Activated CD8-positive, alpha-beta T cell treated with anti-CD3 and anti-CD28 coated beads for 36 hours (primary cell): ENCODE data around the gene FARP2. TPM values are rescaled to one million over a fixed set of nuclear protein-coding genes. Genes with fewer than 3 reads are reported as not detected.
A peak's percentile ranks its signal among the peaks of the same experiment; 100 is the strongest.

Source experiments
- ATAC-seq: fragments of 200-7000 bp; cut with Tn5 transposase; one replicate; pipeline ENCODE4 v1.10.0; 2021; ENCODE audit warnings: mild to moderate bottlenecking, moderate library complexity
- CTCF ChIA-PET: fragments of 350-600 bp; sonication (Branson Sonifier 250); formaldehyde crosslinking; loops from one replicate; lab custom pipeline; 2021; ENCODE audit warnings: antibody characterized with exemption; lab: Charles Lee
- POLR2A ChIA-PET: fragments of 350-600 bp; sonication (Branson Sonifier 250); formaldehyde crosslinking; loops from one replicate; lab custom pipeline; 2021; ENCODE audit warnings: antibody characterized with exemption; lab: Charles Lee
- DNase-seq: peaks from one replicate; pipeline ENCODE4 v3.0.0-alpha.2; 2020
- H3K27ac Mint-ChIP-seq: one replicate; pipeline ENCODE4 v1.8.0; 2021; ENCODE audit warnings: mild to moderate bottlenecking, mixed read lengths
- H3K27me3 Mint-ChIP-seq: one replicate; pipeline ENCODE4 v1.8.0; 2021; ENCODE audit warnings: mixed read lengths
- H3K36me3 Mint-ChIP-seq: one replicate; pipeline ENCODE4 v1.8.0; 2021; ENCODE audit warnings: low read depth, mixed read lengths
- H3K4me1 Mint-ChIP-seq: one replicate; pipeline ENCODE4 v1.8.0; 2021; ENCODE audit warnings: low read depth, mixed read lengths
- H3K4me3 Mint-ChIP-seq: one replicate; pipeline ENCODE4 v1.8.0; 2021; ENCODE audit warnings: mild to moderate bottlenecking, moderate library complexity, mixed read lengths
- H3K9me3 Mint-ChIP-seq: one replicate; pipeline ENCODE4 v1.8.0; 2021; ENCODE audit warnings: mixed read lengths
- CTCF ChIP-seq: fragments of 200-600 bp; IDR thresholded peaks from one replicate; pipeline ENCODE4 v1.8.0; 2022; ENCODE audit warnings: antibody characterized with exemption, mild to moderate bottlenecking
- intact Hi-C: fragments of 100-400 bp; cut with micrococcal nuclease; formaldehyde crosslinking; loops from one replicate; pipeline ENCODE4 v1.10.0; 2022
- total RNA-seq, 2 experiments: library from RNA; stranded (reverse); gene quantifications; one replicate each; pipeline ENCODE4 v1.2.3, GENCODE V29; 2021

Gene FARP2
- total RNA-seq, 2 experiments from 2014 or later = 31.9 to 32.8 TPM

- H3K27me3 Mint-ChIP-seq = no peaks in the 10 kb centered on the region
- peaks cover 29% of the 10 kb centered on the region for H3K36me3 Mint-ChIP-seq
- DNase-seq (peak; percentile 77), ATAC-seq (peak; percentile 18)
- H3K9me3 Mint-ChIP-seq = no peaks in the 10 kb centered on the region
- ChIA-PET POLR2A (no interaction called here), CTCF (no interaction called here)
- H3K4me1 Mint-ChIP-seq = peaks cover 19% of the 10 kb centered on the region
- H3K27ac Mint-ChIP-seq = peak overlapping the region; percentile 15
- intact Hi-C loops = no loop called here
- no peak for TF ChIP-seq CTCF
- H3K4me3 Mint-ChIP-seq = peak overlapping the region; percentile 3
Observed at GRCh38 chr2:241354668-241355658, 1.1 kb upstream of the FARP2 start.

- DNase-seq = no peak
- POLR2A ChIA-PET = interaction anchor here (0.6 kb wide), 1 partner anchor 41 kb away, joined by 4 read pairs; the partner anchor contains the start of gene HDLBP
- intact Hi-C loops = no loop called here
- Mint-ChIP-seq H3K9me3 (no peaks in the 10 kb centered on the region), H3K27me3 (no peaks in the 10 kb centered on the region), H3K4me3 (peak overlapping the region; percentile 72), H3K36me3 (peaks cover 15% of the 10 kb centered on the region), H3K4me1 (peaks cover 22% of the 10 kb centered on the region), H3K27ac (peak overlapping the region; percentile 58)
- CTCF ChIA-PET = no interaction called here
- TF ChIP-seq CTCF = no peak
- ATAC-seq = no peak
Observed at GRCh38 chr2:241356871-241357260, 781 bp downstream of the FARP2 start.

- Mint-ChIP-seq H3K27ac (no peak overlapping the region), H3K36me3 (peaks cover 11% of the 10 kb centered on the region), H3K27me3 (no peaks in the 10 kb centered on the region), H3K4me1 (peaks cover 22% of the 10 kb centered on the region), H3K9me3 (no peaks in the 10 kb centered on the region), H3K4me3 (peak overlapping the region; percentile 72)
- CTCF ChIA-PET = no interaction called here
- no peak for ATAC-seq
- no peak for DNase-seq
- intact Hi-C loops = no loop called here
- POLR2A ChIA-PET = interaction anchor here (0.6 to 2.5 kb wide), 6 partner anchors 10 to 202 kb away, joined by 3 to 11 read pairs (median 3); partner anchors contain the start of genes HDLBP and SEPTIN2
- TF ChIP-seq CTCF = no peak
Observed at GRCh38 chr2:241357531-241357930, 1.4 kb downstream of the FARP2 start.

GRCh38 chr2:241358470-241358869 is 2.4 kb downstream of the FARP2 start:
- H3K4me3 Mint-ChIP-seq = peak overlapping the region; percentile 27
- intact Hi-C loops = no loop called here
- ChIA-PET POLR2A (interaction anchor here (0.7 to 2.5 kb wide), 5 partner anchors 9 to 201 kb away, joined by 3 to 11 read pairs (median 4); partner anchors contain the start of genes HDLBP and SEPTIN2), CTCF (no interaction called here)
- no peak for TF ChIP-seq CTCF
- no peak overlapping the region for H3K27ac Mint-ChIP-seq
- H3K27me3 Mint-ChIP-seq = no peaks in the 10 kb centered on the region
- DNase-seq = no peak
- no peak for ATAC-seq
- peaks cover 22% of the 10 kb centered on the region for H3K4me1 Mint-ChIP-seq
- H3K9me3 Mint-ChIP-seq = no peaks in the 10 kb centered on the region
- H3K36me3 Mint-ChIP-seq = peaks cover 9% of the 10 kb centered on the region
